Measurements from ENCODE around the gene SYF2. TPM values are rescaled to one million over a fixed set of nuclear protein-coding genes. Genes with fewer than 3 reads are reported as not detected.

Gene SYF2
- total and polyA plus RNA-seq, 12 donors: 28.0 to 55.9 (median 36.9) TPM

- H3K4me1 ChIP-seq: peaks cover 2 to 45% (median 34%) of the 10 kb centered on the region in 9 donors
- H3K27me3 ChIP-seq: no peaks in the 10 kb centered on the region
Observed at GRCh38 chr1:25247024-25247828, 14.9 kb upstream of the SYF2 start, which contains the start of gene RSRP1. TSS of gene RSRP1 (minus strand) at chr1:25247454. CDS start at chr1:25246963, 491 bp downstream.

GRCh38 chr1:25246600-25247023, 14.3 kb upstream of the SYF2 start:
- 0% methylated on average over 50 to 53 of the region's 53 CpGs for WGBS, 2 donors
- Histone ChIP-seq H3K36me3 (peaks cover 0 to 50% (median 40%) of the 10 kb centered on the region in 9 donors), H3K27ac (peak overlapping the region; percentile 97 to 100 (median 99)), H3K27me3 (no peaks in the 10 kb centered on the region), H3K9me3 (no peaks in the 10 kb centered on the region), H3K4me3 (peak overlapping the region; percentile 76 to 96 (median 85)), H3K4me1 (peaks cover 2 to 51% (median 34%) of the 10 kb centered on the region in 9 donors)
- ATAC-seq (peak in 5 of 8 donors; percentile 0 to 7 (median 3)), DNase-seq (peak; percentile 27 to 48)
- intact Hi-C loops (cut with DNase I): loop anchor here in 2 of 10 donors (5.0 to 10.0 kb wide), 3 partner anchors 91 to 568 kb away; partner anchors contain the start of genes MTFR1L (in 1 of the 2) and TMEM50A (in 1 of the 2)
- TF ChIP-seq CTCF (IDR thresholded peaks at IDR 0.05): no peak

More at GRCh38 chr1:25247024-25247828, 14.9 kb upstream of the SYF2 start, which contains the start of gene RSRP1:
- Histone ChIP-seq H3K4me3 (peak within 1 kb of the TSS; percentile 76 to 96 (median 85)), H3K9me3 (no peaks in the 10 kb centered on the region), H3K27ac (peak within 1 kb of the TSS; percentile 97 to 100 (median 99)), H3K36me3 (peaks cover 0 to 44% (median 34%) of the 10 kb centered on the region in 9 donors)
- 0% methylated on average over 79 of the region's 79 CpGs for WGBS, 2 donors
- peak in 1 of 9 donors; percentile 17 for TF ChIP-seq CTCF (IDR thresholded peaks at IDR 0.05)
- intact Hi-C loops (cut with DNase I): loop anchor here in 2 of 10 donors (5.0 to 10.0 kb wide), 3 partner anchors 90 to 568 kb away; partner anchors contain the start of genes MTFR1L (in 1 of the 2) and TMEM50A (in 1 of the 2)
- DNase-seq (peak; percentile 100), ATAC-seq (peak; percentile 94 to 98 (median 96))

DNA sequence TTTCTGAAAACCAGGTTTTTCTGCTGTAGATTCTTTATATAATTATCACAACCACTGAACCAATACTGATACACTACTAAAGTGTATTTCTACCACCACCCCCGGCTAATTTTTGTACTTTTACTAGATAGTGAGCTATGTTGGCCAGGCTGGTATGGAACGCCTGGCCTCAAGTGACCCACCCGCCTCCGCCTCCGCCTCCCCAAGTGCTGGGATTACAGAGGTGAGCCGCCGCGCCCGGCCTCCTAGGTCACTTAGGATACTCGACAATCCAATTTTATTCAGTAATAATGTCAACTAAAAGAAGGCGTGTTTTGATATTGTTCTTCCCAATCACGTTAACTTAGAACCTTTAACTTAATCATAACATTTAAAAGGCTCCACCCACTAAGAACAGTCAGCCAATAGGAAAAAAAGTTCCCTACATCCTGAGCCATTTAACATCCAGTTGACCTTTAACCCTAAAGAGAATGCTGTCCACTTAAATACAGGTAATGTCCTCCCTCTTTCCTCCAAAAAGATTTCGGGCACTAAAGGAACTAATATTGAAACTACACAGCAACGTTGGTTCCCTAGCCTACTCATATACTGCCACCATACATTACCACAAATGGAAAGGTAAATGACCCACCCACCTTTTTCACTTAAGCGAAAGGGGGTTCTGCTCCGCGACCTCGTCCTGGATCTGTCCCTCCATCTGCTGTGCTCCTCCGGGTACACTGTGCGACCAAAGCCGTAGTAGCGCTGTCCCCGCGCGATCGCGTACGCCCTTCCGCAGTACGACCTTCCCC, 13.7 kb upstream of the SYF2 start:
- TF ChIP-seq CTCF (IDR thresholded peaks at IDR 0.05): no peak
- WGBS, 2 donors: 9 to 14% methylated on average over 30 of the region's 30 CpGs

More for the DNA sequence above, 13.7 kb upstream of the SYF2 start:
- H3K9me3 ChIP-seq: no peaks in the 10 kb centered on the region
- H3K27ac ChIP-seq: peak overlapping the region in 9 of 10 donors; percentile 97 to 100 (median 99)
- intact Hi-C loops (cut with DNase I): loop anchor here in 2 of 10 donors (5.0 to 10.0 kb wide), 3 partner anchors 91 to 569 kb away; partner anchors contain the start of genes MTFR1L (in 1 of the 2) and TMEM50A (in 1 of the 2)
- H3K27me3 ChIP-seq: no peaks in the 10 kb centered on the region
- peak overlapping the region; percentile 76 to 96 (median 85) for H3K4me3 ChIP-seq
- ATAC-seq: peak in 5 of 8 donors; percentile 0 to 32 (median 2)
- peaks cover 2 to 57% (median 39%) of the 10 kb centered on the region in 9 donors for H3K4me1 ChIP-seq
- peaks cover 0 to 56% (median 43%) of the 10 kb centered on the region in 9 donors for H3K36me3 ChIP-seq
- no peak for DNase-seq
